Thoracic aorta (tissue), 2 donors: ENCODE data around the gene DGKG. TPM values are rescaled to one million over a fixed set of nuclear protein-coding genes. Genes with fewer than 3 reads are reported as not detected.

Source experiments
- ATAC-seq: fragments of 150-250 bp; one replicate; pipeline ENCODE4 v1.8.0; 2017; ENCODE audit warnings: low read depth; ENCODE audit not compliant: insufficient number of reproducible peaks, low FRiP score
- DNase-seq: peaks from one replicate; pipeline ENCODE4 v3.0.0-alpha.2; 2020; ENCODE audit warnings: low spot score
- H3K27ac ChIP-seq, 2 donors: fragments of 200-600 bp; sonication (generic); 1 replicate in 1 of 2; 2 replicates in 1 of 2; pipeline ENCODE4 v1.5.1; 2016; ENCODE audit warnings: mild to moderate bottlenecking in 2 of 2, moderate library complexity in 2 of 2
- H3K27me3 ChIP-seq: fragments of 200-600 bp; sonication (generic); replicated peaks from 2 replicates; pipeline ENCODE4 v1.6.0; 2016; ENCODE audit warnings: mild to moderate bottlenecking; ENCODE audit not compliant: insufficient read depth
- H3K36me3 ChIP-seq: fragments of 200-600 bp; sonication (generic); one replicate; pipeline ENCODE4 v1.5.1; 2016
- H3K4me1 ChIP-seq, 2 donors: fragments of 200-600 bp; sonication (generic); 1 replicate in 1 of 2; 2 replicates in 1 of 2; pipeline versions ENCODE4 v1.5.1 to v1.6.0; 2016; ENCODE audit warnings: low read depth in 2 of 2, mild to moderate bottlenecking in 1 of 2; ENCODE audit not compliant: control insufficient read depth in 1 of 2
- H3K4me3 ChIP-seq: fragments of 200-600 bp; sonication (generic); 2 replicates; pipeline ENCODE4 v1.5.1; 2016; ENCODE audit warnings: mild to moderate bottlenecking
- H3K9me3 ChIP-seq: fragments of 200-600 bp; sonication (generic); 2 replicates; pipeline ENCODE4 v1.5.1; 2016
- total RNA-seq, 2 donors: library from RNA; depleted of rRNA; stranded (reverse); fragments of >200 nt; gene quantifications; one replicate each; pipeline versions ENCODE4 v1.1.0 to v1.2.3, GENCODE V29; 2016
- TF ChIP-seq, protein P1 (sequence below): fragments of 200-600 bp; sonication (generic); IDR thresholded peaks from one replicate; pipeline ENCODE4 v1.5.1; 2019; ENCODE audit warnings: antibody characterized with exemption

The DGKG gene
- total RNA-seq, 2 donors from 2014 or later, result 12.5 to 16.7 TPM

DNA sequence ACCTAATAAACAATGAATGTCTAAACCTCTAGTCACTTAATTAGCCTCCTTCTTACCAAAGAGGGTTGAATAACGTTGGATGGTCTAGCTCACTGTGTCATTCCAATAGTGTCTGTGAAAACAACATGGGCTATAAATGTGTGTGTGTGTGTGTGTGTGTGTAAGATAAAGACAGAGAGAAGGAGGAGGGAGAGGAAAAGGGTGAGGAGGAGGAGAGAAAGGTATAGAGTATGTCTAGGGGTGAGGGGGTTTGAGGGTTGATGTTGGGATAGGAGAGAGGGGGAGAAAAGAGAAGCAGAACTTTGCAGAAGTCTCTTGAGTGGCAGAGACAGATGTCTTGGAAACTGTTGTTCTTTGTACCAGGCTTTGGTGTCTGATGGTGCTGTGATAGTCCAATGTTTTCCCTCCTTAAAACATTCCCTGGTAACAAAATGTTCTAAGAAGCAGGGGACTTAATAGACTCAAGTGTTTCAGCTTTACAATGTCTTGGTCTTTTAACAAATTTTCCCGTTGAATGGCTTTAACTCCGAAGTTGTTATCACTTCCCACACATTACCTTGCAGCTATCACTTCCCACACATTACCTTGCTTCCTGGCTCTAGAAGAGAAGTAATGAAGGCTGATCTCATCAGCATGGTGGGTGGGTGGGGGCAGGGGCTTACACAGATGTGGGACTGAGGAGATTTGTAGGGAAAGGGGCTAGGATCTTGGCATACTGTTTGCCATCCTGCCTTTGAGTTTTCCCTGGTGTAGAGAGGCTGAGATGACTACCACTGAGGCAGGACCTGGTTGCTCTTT is 195.3 kb downstream of the DGKG start:
- Histone ChIP-seq H3K4me3 (no peak overlapping the region), H3K27me3 (no peaks in the 10 kb centered on the region), H3K27ac (no peak overlapping the region), H3K9me3 (no peaks in the 10 kb centered on the region), H3K36me3 (peaks cover 7% of the 10 kb centered on the region), H3K4me1 (peaks cover 0 to 8% of the 10 kb centered on the region in 2 donors)
- no peak for DNase-seq
- ATAC-seq, result no peak
- TF ChIP-seq, protein P1, sequence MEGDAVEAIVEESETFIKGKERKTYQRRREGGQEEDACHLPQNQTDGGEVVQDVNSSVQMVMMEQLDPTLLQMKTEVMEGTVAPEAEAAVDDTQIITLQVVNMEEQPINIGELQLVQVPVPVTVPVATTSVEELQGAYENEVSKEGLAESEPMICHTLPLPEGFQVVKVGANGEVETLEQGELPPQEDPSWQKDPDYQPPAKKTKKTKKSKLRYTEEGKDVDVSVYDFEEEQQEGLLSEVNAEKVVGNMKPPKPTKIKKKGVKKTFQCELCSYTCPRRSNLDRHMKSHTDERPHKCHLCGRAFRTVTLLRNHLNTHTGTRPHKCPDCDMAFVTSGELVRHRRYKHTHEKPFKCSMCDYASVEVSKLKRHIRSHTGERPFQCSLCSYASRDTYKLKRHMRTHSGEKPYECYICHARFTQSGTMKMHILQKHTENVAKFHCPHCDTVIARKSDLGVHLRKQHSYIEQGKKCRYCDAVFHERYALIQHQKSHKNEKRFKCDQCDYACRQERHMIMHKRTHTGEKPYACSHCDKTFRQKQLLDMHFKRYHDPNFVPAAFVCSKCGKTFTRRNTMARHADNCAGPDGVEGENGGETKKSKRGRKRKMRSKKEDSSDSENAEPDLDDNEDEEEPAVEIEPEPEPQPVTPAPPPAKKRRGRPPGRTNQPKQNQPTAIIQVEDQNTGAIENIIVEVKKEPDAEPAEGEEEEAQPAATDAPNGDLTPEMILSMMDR, result no peak

DNA sequence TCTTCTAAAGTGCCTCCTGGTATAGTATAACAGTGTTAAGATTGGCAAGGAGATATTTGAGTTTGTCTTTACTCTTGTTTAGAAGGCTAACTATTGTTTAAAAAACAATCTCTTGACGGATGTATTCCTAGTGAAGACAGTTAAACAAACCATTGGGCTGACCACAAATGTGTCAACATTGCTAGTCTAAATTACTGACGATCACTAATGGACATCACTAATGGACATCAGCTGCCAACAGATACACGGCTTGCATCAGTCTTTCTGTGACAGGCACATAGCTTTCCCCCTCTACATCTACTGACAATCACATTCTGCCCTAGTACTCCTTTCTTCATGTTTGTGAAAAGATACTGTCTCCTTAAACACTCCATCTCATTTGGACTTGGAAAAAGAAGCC is 196.0 kb downstream of the DGKG start:
- H3K27ac ChIP-seq, result no peak overlapping the region
- no peak overlapping the region for H3K4me3 ChIP-seq
- no peaks in the 10 kb centered on the region for H3K27me3 ChIP-seq
- peaks cover 7% of the 10 kb centered on the region for H3K36me3 ChIP-seq
- no peaks in the 10 kb centered on the region for H3K9me3 ChIP-seq
- H3K4me1 ChIP-seq, result peaks cover 0 to 8% of the 10 kb centered on the region in 2 donors
- TF ChIP-seq, protein P1, result no peak
- ATAC-seq (no peak), DNase-seq (no peak)

DNA sequence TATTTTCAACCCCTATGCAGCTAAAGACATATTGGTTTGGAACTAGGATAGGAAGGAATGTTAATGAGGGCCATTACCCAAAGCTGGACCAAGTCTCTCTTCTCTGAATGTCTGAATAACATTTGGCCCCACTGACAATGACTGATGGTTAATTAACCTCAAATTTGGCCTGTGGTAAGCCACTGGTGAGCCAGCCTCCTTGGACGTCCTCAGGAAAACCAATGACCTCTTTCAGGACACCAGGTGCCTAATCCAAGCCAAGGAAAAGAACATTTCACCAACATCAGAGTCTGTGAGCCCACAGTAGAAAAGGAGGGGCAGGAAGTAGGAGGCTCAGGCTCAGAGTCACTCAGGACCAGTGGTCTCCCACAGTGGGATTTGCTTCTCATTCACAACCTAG is 196.7 kb downstream of the DGKG start:
- H3K27me3 ChIP-seq, result no peaks in the 10 kb centered on the region
- TF ChIP-seq, protein P1, result no peak
- no peaks in the 10 kb centered on the region for H3K9me3 ChIP-seq
- no peak overlapping the region for H3K4me3 ChIP-seq
- ATAC-seq, result no peak
- H3K4me1 ChIP-seq, result peaks cover 0 to 2% of the 10 kb centered on the region in 2 donors
- DNase-seq, result no peak
- peaks cover 7% of the 10 kb centered on the region for H3K36me3 ChIP-seq
- H3K27ac ChIP-seq, result no peak overlapping the region

DNA sequence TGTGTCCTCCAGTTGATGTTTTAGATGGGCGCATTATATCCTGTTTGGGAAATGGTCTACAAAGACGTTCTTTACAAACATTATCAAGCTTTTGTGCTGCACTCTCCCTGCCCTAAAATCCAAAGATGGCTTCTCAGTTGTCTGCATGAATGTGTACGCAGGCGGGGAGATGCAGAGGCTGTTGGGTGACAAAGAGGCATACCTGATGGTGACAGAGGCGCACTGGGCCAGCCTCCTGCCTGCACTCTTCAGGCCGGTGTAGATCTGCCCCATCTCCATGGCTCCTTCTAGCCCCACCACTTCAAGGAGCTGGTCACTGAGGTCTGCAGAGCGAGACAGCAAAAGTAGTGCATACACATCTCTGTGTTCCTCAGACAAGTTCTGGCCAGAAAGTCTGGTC is 197.3 kb downstream of the DGKG start:
- Histone ChIP-seq H3K9me3 (no peaks in the 10 kb centered on the region), H3K27me3 (no peaks in the 10 kb centered on the region), H3K4me1 (no peaks in the 10 kb centered on the region), H3K36me3 (peaks cover 7% of the 10 kb centered on the region), H3K4me3 (no peak overlapping the region), H3K27ac (no peak overlapping the region)
- ATAC-seq, result no peak
- TF ChIP-seq, protein P1, result no peak
- DNase-seq, result no peak

DNA sequence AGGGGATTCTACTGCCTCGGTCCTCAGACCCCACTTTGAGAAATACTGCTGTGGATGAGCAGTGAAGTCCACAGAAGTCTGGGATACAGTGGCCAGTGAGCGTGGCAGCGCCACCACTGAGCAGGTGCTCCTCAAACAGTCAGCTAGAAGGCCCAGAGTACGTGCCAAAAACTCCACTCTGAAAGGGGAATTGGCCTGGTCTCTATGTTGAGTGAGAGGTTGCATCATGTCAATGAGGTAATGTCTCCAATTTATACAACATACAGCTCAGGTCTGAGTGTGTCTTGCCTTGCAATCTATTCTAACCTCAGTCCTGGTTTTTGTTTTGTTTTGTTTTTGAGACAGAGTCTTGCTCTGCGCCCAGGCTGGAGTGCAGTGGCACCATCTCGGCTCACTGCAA is 199.8 kb downstream of the DGKG start:
- H3K27me3 ChIP-seq, result no peaks in the 10 kb centered on the region
- peaks cover 7% of the 10 kb centered on the region for H3K36me3 ChIP-seq
- no peaks in the 10 kb centered on the region for H3K9me3 ChIP-seq
- no peaks in the 10 kb centered on the region for H3K4me1 ChIP-seq
- ATAC-seq (no peak), DNase-seq (no peak)
- no peak overlapping the region for H3K4me3 ChIP-seq
- H3K27ac ChIP-seq, result no peak overlapping the region
- TF ChIP-seq, protein P1, result no peak
